ENCODE measurements around the gene FRMD4A.
"Not testable (repeated sequence)": the region's sequence is repeated elsewhere in the genome, so short reads cannot be mapped to it uniquely, and the experiment has no call there.

Gene FRMD4A

GRCh38 chr10:13905281-13905680 is 425.4 kb downstream of the FRMD4A start:
- no peak for TF ChIP-seq CTCF (IDR thresholded peaks at IDR 0.05; ENCODE audit: low read depth, low read length, missing control alignments)
- H3K4me3 ChIP-seq (replicated peaks; ENCODE audit: low read depth, low read length): no peak overlapping the region
- no peak for DNase-seq (ENCODE audit: extremely low read depth, low read depth)

- H3K4me3 ChIP-seq (replicated peaks; ENCODE audit: low read depth, low read length): no peak overlapping the region
- no peak for DNase-seq (ENCODE audit: extremely low read depth, low read depth)
- TF ChIP-seq CTCF (IDR thresholded peaks at IDR 0.05; ENCODE audit: low read depth, low read length, missing control alignments): no peak
Observed at GRCh38 chr10:13904064-13904463, 426.7 kb downstream of the FRMD4A start.

GRCh38 chr10:13902868-13903587 is 427.7 kb downstream of the FRMD4A start:
- no peak overlapping the region for H3K4me3 ChIP-seq (replicated peaks; ENCODE audit: low read depth, low read length)
- DNase-seq (ENCODE audit: extremely low read depth, low read depth): no peak
- TF ChIP-seq CTCF (IDR thresholded peaks at IDR 0.05; ENCODE audit: low read depth, low read length, missing control alignments): no peak

- DNase-seq (ENCODE audit: extremely low read depth, low read depth): no peak
- TF ChIP-seq CTCF (IDR thresholded peaks at IDR 0.05; ENCODE audit: low read depth, low read length, missing control alignments): no peak
- no peak overlapping the region for H3K4me3 ChIP-seq (replicated peaks; ENCODE audit: low read depth, low read length)
Observed at GRCh38 chr10:13899941-13900340, 430.8 kb downstream of the FRMD4A start.

GRCh38 chr10:13896146-13896545 is 434.6 kb downstream of the FRMD4A start:
- DNase-seq (ENCODE audit: extremely low read depth, low read depth): not testable (repeated sequence)

GRCh38 chr10:13894412-13895093 is 436.2 kb downstream of the FRMD4A start:
- no peak overlapping the region for H3K4me3 ChIP-seq (replicated peaks; ENCODE audit: low read depth, low read length)
- DNase-seq (ENCODE audit: extremely low read depth, low read depth): no peak
- TF ChIP-seq CTCF (IDR thresholded peaks at IDR 0.05; ENCODE audit: low read depth, low read length, missing control alignments): no peak

More at GRCh38 chr10:13896146-13896545, 434.6 kb downstream of the FRMD4A start:
- not testable (repeated sequence) for H3K4me3 ChIP-seq (replicated peaks; ENCODE audit: low read depth, low read length)

- no peak for TF ChIP-seq CTCF (IDR thresholded peaks at IDR 0.05; ENCODE audit: low read depth, low read length, missing control alignments)
- DNase-seq (ENCODE audit: extremely low read depth, low read depth): no peak
Observed at GRCh38 chr10:13893926-13894325, 436.8 kb downstream of the FRMD4A start.

More at GRCh38 chr10:13893926-13894325, 436.8 kb downstream of the FRMD4A start:
- H3K4me3 ChIP-seq (replicated peaks; ENCODE audit: low read depth, low read length): no peak overlapping the region
